GM21367 (cell line): ENCODE measurements around the gene ZNF189.
A peak's percentile ranks its signal among the peaks of the same experiment; 100 is the strongest.
"Not testable (repeated sequence)": the region's sequence is repeated elsewhere in the genome, so short reads cannot be mapped to it uniquely, and the experiment has no call there.

ENCODE experiments used
- ATAC-seq: cut with Tn5 transposase; IDR thresholded peaks from one replicate; pipeline ENCODE4 v1.9.1; 2021; ENCODE audit not compliant: unreplicated experiment

The ZNF189 gene

DNA sequence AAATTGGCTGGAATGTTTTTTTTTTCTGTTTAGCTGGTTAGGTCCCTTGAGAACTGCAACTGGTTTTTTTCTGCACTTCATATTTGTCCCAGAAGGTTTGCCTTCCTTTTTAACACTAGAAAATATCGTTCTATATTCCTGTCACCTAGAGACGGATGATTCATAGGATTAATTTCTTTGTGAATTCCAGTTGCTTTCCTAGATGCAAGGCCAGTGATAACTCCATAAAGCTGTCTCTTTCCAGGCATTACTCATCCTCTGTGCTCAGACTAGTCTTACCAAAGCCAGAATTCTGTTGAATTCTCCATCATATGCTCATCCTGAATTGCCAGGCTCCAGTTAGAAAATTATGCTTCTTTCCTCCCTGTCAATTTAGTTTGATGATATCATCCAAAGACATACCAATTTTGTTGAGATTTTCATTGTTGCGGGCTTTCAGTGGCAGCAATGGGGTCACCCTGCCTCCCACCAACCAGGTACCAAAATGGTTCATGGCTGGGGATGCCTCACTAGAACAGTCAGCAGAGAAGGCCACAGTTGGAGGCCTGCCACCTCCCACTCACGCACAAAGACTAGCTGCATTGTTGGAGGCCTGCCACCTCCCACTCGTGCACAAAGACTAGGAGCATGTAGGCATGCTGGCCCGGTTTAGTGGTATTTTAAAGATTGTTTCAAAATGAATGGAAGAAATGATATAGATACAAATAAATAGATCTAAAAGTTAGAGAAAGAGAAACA lies 22.4 kb upstream of the ZNF189 start:
- ATAC-seq: no peak

DNA sequence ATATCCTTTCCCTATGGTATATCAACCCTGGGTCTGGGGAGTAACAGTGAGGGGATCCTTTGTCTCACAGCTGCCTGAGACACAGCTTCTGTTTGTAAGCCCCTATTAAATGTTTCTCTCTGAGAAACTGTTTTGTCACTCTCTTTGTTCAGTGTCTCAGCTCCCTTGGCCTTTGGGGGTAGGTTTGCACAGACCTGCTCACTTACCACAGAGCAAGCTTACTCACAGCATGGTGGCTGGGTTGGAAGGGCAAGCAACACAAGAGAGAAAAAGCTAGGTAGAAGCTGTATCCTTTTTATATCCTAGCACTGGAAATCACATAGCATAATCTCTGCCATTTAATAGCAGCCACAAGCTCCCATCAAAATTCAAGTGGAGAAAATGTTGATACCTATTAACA lies 18.4 kb upstream of the ZNF189 start:
- ATAC-seq: no peak

DNA sequence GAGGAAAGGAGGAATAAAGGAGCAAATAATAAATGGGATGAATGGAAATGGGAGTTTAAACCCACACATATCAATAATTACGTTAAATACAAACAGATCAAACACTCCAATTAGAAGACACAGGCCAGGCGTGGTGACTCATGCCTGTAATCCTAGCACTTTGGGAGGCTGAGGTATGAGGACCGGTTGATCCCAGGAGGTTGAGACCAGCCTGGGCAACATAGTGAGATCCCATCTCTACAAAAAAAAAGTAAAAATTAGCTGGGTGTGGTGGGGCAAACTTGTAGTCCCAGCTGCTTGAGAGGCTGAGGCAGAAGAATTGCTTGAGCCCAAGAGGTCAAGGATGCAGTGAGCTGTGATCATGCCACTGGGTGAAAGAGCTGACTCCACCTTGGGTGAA lies 17.5 kb upstream of the ZNF189 start:
- ATAC-seq: no peak

DNA sequence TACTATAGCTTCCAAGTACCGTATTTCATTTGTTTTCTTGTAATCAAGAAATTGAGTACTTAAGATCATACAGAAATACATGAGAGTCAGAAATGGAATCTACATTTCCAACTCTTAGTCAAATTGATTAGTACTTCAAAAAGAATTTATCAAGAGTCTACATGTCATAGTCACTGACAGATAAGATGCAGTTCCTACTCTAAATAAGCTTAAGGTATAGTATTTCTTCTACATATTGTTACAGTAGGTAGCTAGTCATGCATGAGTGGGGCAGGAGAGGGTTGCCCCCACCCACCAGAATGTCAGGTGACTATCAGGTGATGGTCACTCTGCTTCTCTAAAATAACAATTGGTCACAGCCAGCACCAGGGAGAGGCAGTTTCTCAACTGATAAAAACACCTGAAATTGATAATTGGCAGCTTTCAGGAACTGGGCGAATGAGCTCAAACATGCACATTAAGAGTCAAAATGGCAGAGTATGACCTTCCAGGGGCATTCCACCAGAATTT lies 16.8 kb upstream of the ZNF189 start:
- no peak for ATAC-seq

DNA sequence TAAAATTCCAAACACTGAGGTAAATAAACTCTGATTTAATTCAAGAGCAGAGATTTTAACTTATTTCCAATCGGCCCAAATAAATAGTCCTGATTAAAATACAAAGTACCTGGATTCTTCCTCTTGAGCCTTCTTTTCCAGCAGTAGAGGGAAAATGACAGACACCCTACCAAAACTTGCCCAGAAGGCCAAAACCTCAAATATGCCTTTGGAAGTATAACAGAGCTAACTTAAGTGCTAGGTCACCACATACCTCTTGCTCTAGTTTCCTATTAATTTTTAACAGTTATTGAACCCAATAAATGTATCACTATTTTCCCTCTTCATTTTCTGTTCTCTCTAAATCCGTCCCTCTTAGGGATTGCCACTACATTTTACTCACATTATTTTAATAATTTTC lies 15.3 kb upstream of the ZNF189 start:
- ATAC-seq: no peak

DNA sequence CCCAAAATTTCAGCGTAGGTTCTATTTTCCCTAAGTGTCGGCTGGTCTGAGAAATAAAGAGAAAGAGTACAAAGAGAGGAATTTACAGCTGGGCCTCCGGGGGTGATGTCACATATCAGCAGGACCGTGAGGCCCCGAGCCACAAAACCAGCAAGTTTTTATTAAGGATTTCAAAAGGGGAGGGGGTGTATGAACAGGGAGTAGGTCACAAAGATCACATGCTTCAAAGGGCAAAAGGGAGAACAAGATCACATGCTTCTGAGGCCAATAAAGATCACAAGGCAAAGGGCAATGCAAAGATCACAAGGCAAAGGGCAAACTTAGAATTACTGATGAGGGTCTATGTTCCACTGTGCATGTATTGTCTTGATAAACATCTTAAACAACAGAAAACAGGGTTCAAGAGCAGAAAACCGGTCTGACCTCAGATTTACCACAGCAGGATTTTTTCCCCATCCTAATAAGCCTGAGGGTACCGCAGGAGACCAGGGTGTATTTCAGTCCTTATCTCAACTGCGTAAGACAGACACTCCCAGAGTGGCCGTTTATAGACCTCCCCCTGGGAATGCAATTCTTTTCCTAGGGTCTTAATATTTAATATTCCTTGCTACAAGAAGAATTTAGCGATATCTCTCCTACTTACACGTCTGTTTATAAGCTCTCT lies 13.6 kb upstream of the ZNF189 start, which contains the start of gene BAAT:
Gene BAAT (minus strand): TSS at position 134 of the 664 bp plus-strand sequence. CDS start 13,602 bp downstream, outside the sequence.
- not testable (repeated sequence) for ATAC-seq

DNA sequence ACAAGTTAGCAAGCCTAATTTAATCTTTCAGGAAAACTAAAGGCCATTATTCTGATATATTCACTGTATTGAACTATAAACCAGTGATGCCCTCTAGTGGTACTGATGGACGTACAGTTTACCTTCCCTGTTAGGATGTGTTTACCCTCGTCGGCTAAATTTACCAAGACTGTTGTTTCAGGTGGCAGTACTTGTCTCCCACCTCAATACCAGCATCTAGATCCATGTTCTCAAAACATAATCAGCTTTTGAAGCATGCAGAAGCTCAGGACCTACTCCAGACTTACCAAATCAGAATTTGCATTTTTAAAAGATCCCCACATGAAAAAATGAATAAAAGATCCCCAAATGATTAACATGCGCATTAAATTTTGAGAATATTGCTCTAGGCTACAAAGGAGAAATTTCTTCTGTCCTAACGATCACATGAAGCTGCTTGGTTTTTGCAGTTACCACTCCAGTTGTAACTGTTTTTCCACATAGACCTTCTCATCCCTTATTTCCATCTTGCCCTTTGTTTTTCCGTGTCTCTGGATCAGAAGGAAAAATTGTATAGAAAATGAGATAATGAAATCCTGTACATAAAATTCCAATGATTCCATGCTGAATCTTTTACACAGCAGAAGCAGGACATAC lies 10.7 kb upstream of the ZNF189 start:
- peak; percentile 69 for ATAC-seq

DNA sequence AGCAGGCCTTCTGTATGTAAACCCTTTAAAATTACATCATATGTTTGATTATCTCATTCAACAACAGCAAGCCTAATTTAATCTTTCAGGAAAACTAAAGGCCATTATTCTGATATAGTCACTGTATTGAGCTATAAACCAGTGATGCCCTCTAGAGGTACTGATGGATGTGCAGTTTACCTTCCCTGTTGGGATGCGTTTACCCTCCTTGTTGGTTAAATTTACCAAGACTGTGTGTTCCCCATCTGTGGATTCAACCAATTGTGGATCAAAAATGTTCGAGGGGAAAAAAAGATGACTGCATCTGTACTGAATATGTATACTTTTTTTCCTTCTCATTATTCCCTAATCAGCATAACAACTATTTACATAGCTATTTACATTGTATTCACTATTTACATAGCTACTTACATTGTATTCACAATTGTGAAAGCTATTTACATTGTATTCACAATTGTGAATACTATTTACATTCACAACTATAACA lies 10.1 kb upstream of the ZNF189 start:
- no peak for ATAC-seq

DNA sequence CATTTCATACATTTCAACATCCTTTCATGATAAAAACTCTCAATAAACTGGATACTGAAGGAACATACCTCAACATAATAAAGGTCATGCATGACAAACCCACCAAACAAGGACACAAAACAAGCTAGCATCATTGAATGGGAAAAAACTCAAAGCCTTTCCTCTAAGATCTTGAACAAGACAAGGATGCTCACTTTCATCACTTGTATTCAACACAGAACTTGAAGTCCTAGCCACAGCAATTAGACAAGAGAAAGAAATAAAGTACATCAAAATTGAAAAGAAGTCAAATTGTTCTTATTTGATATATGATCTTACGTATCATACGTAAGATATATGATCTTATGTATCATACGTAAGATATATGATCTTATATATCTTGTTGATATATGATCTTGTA lies 5.5 kb upstream of the ZNF189 start:
- ATAC-seq: no peak

DNA sequence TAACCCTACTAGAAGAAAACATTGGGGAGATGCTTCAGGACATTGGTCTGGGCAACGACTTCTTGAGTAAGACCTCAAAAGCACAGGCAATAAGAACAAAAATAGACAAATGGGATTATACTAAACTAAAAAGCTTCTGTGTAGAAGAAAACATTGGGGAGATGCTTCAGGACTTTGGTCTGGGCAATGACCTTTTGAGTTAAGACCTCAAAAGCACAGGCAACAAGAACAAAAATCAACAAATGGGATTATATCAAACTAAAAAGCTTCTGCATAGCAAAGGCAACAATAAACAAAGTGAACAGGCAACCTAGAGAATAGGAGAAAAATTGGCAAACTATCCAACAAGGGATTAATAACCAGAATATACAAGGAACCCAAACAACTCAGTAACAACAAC lies 4.0 kb upstream of the ZNF189 start:
- no peak for ATAC-seq

DNA sequence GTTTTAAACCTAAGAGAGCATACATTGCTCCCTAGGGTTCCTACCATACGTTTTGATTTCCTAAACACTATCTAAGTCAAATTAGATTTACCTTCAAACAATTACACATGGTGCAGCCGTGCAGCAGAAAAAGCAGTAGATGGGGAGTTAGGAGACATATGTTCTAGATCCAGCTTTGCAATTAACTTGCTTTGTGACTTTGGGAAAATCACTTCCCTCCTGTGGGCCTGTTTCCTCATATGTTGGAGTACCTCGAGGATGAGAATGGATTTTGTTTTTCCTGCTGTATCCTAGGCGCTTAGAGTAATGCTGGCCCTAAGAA lies 944 bp upstream of the ZNF189 start:
- ATAC-seq: no peak

DNA sequence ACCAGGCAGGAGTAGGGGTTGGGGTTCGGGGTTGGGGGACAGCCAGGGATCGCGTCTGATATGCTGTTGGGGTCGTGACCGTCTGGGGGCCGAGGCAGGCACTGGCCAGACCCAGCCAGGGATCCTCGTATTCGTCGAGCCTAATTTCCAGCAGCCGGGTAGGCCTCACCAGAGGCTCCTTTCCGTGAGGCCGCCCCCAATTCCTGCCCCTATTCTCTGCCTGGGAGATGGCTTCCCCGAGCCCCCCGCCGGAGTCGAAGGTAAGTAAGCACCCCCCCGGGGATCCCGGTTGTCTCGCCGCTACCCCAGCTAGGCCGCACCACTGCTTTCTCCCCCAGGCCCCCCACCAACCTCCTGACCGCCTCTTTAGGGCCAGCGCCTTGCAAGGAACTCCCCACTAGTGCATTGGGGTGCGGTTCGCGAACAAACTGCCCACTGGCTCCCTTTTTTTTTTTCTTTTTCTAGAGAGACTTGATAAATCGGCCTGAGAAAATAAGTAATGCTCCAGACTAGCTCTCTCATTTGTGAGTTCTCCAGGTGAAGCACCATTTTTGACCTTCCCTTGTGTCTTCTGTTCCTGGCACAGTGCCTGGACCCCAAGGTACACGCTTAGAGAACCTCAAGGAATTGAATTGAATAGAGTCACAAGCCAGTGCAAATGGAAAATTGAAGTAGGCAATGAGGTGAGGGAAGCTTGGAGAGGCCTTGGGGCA lies 435 bp downstream of the ZNF189 start:
- ATAC-seq: peak; percentile 4

DNA sequence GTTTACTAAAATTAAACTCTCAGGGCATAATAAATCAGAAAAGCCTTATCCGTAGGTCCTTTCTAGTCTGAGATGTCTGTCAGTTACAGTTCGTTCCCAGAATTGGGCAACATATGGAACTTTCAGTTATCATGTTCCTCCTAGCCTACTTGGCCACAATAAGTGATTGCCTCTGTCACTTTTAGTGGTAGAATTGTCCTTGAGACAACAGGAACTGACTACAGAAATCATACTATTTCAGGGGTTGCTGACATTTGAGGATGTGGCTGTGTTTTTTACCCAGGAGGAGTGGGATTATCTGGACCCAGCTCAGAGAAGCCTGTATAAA lies 956 bp downstream of the ZNF189 start:
- no peak for ATAC-seq

DNA sequence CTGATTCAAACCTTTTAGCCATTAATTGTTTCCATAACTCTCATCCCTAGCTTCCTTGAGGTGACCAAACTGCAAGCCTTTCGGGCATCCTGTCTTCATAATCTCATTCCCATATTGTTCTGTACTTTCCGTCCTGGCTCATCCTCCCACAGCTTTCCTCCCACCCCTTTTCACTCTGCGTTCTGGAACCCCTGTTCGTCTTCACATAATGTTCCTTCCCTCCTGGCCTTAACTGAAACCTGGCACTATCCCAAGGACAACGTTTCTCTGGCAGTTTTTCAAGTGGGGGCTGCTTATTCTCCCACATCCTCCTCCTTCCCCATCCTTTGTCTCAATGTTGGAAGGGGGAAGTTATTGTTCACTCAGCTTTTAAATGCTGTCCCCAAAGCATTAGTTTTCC lies 1.5 kb downstream of the ZNF189 start:
- no peak for ATAC-seq

DNA sequence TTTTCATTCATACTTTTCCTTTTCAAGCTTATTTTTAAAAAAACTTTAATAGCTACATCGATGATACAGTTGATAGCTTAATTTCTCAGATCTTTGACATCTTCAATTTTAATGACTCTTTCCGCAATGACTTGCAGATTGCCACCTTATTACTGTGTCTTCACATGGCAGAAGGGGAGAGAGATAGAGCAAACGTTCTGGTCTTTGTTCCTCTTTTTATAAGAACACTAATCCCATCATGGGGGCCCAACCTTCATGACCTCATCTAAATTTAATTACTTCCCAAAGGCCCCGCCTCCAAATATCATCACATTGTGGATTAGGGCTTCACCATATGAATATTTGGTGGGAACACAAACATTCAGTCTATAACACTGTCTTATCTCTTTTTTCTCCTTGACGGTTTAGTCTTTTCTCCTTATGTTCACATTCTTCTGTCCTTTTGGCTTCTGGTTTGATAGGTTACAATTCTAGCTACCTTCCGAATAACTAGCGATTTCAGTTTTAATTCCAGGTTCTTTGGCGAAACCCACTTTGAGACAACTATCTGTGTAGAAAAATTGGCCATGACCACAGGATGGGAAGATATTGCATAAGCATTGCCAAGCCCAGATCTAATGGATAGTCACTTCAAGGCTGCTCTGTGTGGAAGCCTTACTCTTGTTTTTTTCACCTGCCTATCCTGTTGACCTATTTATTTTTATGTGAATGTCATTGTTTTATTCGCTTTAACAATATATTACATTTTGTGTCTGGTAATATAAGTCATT lies 5.0 kb downstream of the ZNF189 start:
- ATAC-seq: no peak

DNA sequence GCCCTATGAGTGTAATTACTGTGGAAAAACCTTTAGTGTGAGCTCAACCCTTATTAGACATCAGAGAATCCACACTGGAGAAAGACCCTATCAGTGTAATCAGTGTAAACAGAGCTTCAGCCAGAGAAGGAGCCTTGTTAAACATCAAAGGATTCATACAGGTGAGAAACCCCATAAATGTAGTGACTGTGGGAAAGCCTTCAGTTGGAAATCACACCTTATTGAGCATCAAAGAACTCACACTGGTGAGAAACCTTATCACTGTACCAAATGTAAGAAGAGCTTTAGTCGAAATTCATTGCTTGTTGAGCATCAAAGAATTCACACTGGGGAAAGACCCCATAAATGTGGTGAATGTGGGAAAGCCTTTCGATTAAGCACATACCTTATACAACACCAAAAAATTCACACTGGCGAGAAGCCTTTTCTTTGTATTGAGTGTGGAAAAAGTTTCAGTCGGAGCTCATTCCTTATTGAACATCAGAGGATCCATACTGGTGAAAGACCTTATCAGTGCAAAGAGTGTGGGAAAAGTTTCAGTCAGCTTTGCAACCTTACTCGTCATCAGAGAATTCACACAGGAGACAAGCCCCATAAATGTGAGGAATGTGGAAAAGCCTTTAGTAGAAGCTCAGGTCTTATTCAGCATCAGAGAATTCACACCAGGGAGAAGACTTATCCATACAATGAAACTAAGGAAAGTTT lies 9.9 kb downstream of the ZNF189 start:
- no peak for ATAC-seq

DNA sequence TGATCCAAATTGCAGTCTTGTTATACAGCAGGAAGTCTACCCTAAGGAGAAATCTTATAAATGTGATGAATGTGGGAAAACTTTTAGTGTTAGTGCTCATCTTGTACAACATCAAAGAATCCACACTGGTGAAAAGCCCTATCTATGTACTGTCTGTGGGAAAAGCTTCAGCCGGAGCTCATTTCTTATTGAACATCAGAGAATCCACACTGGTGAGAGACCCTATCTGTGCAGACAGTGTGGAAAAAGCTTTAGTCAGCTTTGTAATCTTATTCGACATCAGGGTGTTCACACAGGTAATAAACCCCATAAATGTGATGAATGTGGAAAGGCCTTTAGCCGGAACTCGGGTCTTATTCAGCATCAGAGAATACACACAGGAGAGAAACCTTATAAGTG lies 10.4 kb downstream of the ZNF189 start:
- no peak for ATAC-seq

DNA sequence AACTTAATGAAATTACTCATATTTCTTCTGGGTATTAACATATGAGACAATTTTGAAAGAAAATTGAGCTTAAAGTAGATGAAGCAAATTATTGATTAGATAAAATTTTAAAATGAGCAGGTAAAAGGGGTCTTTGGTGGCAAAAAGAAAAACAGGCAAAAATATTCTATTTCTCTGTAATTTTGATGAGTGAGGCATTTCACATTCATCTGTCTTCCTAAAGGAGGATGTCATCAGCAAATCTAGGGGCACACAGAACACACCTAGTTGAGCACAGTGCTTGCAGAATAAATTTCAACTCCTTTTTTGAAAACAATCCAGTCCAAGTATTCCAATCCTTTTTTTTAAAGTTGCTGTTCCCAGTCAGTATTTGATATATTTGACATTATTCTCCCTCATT lies 16.2 kb downstream of the ZNF189 start:
- ATAC-seq: no peak

DNA sequence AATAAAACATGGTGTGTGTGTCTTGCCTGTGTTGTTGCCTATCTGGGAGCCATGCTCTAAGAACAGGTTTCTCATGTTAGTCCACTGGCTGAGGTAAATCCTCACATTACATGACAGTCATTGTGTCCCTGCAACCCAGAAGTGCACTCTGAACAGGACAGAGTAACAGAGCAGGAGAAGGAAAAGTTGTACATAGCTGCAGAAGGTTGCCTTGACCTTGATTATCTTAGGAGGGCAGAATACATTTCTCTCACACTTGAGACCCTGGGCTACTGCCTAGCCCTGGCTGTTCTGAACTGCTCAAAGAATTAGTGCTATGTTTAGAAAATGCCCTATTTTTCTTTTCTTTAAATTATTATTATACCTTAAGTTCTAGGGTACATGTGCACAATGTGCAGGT lies 16.9 kb downstream of the ZNF189 start:
- no peak for ATAC-seq

DNA sequence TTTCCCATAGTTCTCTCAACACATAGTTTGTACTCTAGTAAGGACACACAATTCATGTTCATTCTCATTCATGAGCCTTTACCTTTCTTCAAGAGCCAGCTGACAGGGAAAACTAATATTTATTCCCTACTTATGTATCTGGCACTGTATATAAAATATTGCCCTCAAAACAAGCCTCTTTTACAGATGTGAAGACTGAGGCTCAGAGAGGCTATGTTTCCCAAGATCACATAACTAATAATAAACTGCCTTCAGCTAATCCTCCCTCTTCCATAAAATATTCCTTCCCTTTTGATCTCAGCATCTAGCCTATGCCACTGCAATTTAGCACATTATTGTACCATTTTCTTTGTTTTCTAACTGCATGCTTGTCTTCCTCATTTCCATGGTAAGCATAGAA lies 18.7 kb downstream of the ZNF189 start:
- no peak for ATAC-seq
